Mesothelial cell of epicardium (in vitro differentiated cells): ENCODE measurements around the gene POU2AF3. TPM values are rescaled to one million over a fixed set of nuclear protein-coding genes. Genes with fewer than 3 reads are reported as not detected.
"Not testable (repeated sequence)": the region's sequence is repeated elsewhere in the genome, so short reads cannot be mapped to it uniquely, and the experiment has no call there.

Experiments used
- DNase-seq, 2 experiments: peaks; one replicate each; pipeline ENCODE4 v3.0.0; 2021; ENCODE audit warnings: low spot score in 2 of 2; ENCODE audit not compliant: unreplicated experiment in 2 of 2
- H3K27ac Mint-ChIP-seq: 2 replicates; pipeline ENCODE4 v1.8.0; 2021; ENCODE audit warnings: mixed read lengths
- H3K27me3 Mint-ChIP-seq: 2 replicates; pipeline ENCODE4 v1.8.0; 2021; ENCODE audit warnings: low read depth, mixed read lengths
- H3K36me3 Mint-ChIP-seq: 2 replicates; pipeline ENCODE4 v1.8.0; 2021; ENCODE audit warnings: mixed read lengths
- H3K4me1 Mint-ChIP-seq: 2 replicates; pipeline ENCODE4 v1.8.0; 2021; ENCODE audit warnings: mixed read lengths
- H3K4me3 Mint-ChIP-seq: 2 replicates; pipeline ENCODE4 v1.8.0; 2021; ENCODE audit warnings: mild to moderate bottlenecking, moderate library complexity, mixed read lengths
- H3K9me3 Mint-ChIP-seq: 2 replicates; pipeline ENCODE4 v1.8.0; 2021; ENCODE audit warnings: mixed read lengths
- CTCF ChIP-seq: fragments of 200-600 bp; sonication (generic); IDR thresholded peaks from one replicate; pipeline ENCODE4 v1.5.0; 2021; ENCODE audit warnings: antibody characterized with exemption; ENCODE audit not compliant: unreplicated experiment
- total RNA-seq: library from RNA; stranded (reverse); gene quantifications from 3 replicates; pipeline ENCODE4 v1.2.1, GENCODE V29; 2021

POU2AF3 gene
- total RNA-seq, 1 donor from 2014 or later = 3.0 TPM

DNA sequence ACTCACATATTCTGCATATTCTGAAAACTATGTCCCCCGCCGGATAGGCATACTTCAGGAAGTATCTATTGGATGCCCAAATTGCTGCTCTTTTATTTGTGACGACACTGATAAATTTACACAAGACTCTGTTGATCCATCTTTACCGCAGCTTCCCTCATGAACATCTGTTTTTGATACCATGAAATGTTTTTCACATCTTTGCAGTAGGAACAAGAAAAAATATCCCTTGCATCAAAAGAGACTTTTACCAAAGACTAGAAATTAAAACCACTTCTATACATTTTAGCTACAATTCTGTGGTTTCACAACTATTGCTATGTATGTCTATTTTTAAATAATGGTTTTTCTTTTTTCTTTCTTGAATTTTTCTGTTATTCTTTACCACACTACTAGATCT lies 37.5 kb upstream of the POU2AF3 start:
- Mint-ChIP-seq H3K9me3 (peaks cover 3% of the 10 kb centered on the region), H3K27me3 (peaks cover 56% of the 10 kb centered on the region), H3K36me3 (no peaks in the 10 kb centered on the region), H3K4me3 (no peak overlapping the region), H3K27ac (no peak overlapping the region), H3K4me1 (no peaks in the 10 kb centered on the region)
- TF ChIP-seq CTCF = no peak
- DNase-seq = no peak

- TF ChIP-seq CTCF = no peak
- H3K27me3 Mint-ChIP-seq = peaks cover 49% of the 10 kb centered on the region
- no peak for DNase-seq
Measured at GRCh38 chr11:111264646-111265045, 33.7 kb upstream of the POU2AF3 start.

DNA sequence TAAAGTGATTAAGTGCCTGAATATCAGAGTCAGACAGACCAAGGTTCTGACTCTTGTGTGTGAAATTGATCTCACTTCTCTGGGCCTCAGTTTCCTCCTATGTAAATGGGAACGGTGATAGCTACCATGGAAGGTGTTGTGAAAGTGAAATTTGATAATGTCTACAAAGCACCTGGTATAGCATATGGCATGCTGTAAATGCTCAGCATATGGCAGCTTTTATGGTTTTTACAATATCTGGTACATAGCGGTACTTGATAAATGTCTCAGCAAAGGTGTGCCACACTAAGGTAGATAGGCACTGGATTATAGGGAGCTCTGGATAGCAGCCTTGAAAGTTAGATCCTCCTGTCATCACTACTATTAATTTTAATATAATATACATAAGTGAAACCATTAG lies 32.9 kb upstream of the POU2AF3 start:
- Mint-ChIP-seq H3K27me3 (peaks cover 44% of the 10 kb centered on the region), H3K27ac (no peak overlapping the region), H3K4me1 (peaks cover 2% of the 10 kb centered on the region), H3K4me3 (no peak overlapping the region), H3K36me3 (no peaks in the 10 kb centered on the region), H3K9me3 (no peaks in the 10 kb centered on the region)
- DNase-seq = no peak
- TF ChIP-seq CTCF = no peak

More at GRCh38 chr11:111264646-111265045, 33.7 kb upstream of the POU2AF3 start:
- no peak overlapping the region for H3K4me3 Mint-ChIP-seq
- peaks cover 3% of the 10 kb centered on the region for H3K9me3 Mint-ChIP-seq
- H3K4me1 Mint-ChIP-seq = peaks cover 2% of the 10 kb centered on the region
- H3K36me3 Mint-ChIP-seq = no peaks in the 10 kb centered on the region
- no peak overlapping the region for H3K27ac Mint-ChIP-seq

GRCh38 chr11:111268303-111268702 lies 30.0 kb upstream of the POU2AF3 start:
- H3K4me3 Mint-ChIP-seq, H3K36me3 Mint-ChIP-seq, DNase-seq, H3K9me3 Mint-ChIP-seq, H3K27ac Mint-ChIP-seq, H3K4me1 Mint-ChIP-seq: not testable (repeated sequence)
- peaks cover 32% of the 10 kb centered on the region for H3K27me3 Mint-ChIP-seq

DNA sequence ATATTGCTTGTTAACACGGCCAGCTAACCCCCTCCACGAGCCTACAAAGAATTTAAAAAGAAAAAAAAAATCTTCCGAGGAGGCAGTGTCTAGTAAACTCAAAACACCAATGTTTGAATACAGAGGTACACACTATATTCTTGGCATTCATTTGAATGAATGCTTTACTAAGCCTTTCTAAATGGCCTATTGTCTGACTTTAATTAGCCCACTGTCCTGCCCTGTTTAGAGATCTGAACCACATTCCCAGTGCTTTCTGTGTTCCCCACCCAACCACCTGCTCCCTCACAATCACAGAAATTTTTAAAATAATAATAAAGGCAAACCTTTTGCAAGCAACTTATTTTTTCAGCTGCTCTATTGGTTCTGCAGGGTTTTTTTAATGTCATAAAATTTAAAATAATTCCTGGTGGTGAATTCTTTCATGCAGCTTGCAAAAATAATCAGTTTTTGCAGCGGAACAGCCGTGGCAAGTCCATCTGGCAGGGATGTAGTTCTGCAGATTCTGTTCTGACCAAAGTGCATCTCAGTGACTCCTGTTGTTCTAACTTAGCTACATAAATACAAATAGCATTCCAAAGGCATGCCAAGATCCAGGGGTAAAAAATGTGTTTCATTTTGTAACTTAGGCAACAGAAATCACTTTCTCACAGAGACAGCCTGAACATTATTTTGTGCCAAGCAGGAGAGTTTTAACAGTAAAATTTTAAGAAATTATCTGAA lies 29.0 kb upstream of the POU2AF3 start:
- no peak overlapping the region for H3K4me3 Mint-ChIP-seq
- peaks cover 2% of the 10 kb centered on the region for H3K4me1 Mint-ChIP-seq
- H3K9me3 Mint-ChIP-seq = no peaks in the 10 kb centered on the region
- DNase-seq = no peak
- H3K27ac Mint-ChIP-seq = no peak overlapping the region
- peaks cover 30% of the 10 kb centered on the region for H3K27me3 Mint-ChIP-seq
- no peak for TF ChIP-seq CTCF
- H3K36me3 Mint-ChIP-seq = no peaks in the 10 kb centered on the region

DNA sequence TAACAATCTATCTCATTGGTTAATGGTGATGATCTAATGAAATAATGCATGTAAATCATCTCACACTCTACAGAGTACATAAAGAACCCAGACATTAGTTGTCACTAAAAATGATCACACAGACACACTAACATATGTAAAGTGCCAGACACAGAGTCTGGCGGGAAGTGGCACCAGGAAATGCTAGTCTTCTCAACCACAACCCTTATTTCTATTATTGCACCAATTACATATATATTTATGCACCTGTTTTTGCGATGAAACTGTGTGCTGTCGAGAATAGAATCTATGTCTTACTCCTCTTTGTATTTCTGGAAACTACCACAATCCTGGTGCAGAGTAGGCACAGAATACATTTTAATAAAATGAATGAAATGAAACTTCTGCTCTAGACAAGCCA lies 25.9 kb upstream of the POU2AF3 start:
- Mint-ChIP-seq H3K9me3 (peaks cover 5% of the 10 kb centered on the region), H3K36me3 (no peaks in the 10 kb centered on the region), H3K27ac (no peak overlapping the region), H3K27me3 (peaks cover 38% of the 10 kb centered on the region), H3K4me3 (no peak overlapping the region), H3K4me1 (peaks cover 2% of the 10 kb centered on the region)
- TF ChIP-seq CTCF = no peak
- DNase-seq = no peak
